Upper lobe of left lung (tissue), 6 donors: ENCODE measurements around the gene LGR4. TPM values are rescaled to one million over a fixed set of nuclear protein-coding genes. Genes with fewer than 3 reads are reported as not detected.

ENCODE experiments used
- ATAC-seq, 2 donors: fragments of 200-7000 bp; cut with Tn5 transposase; one replicate each; pipeline ENCODE4 v1.9.1; 2022; ENCODE audit warnings: mild to moderate bottlenecking in 2 of 2, moderate library complexity in 2 of 2; ENCODE audit not compliant: low FRiP score in 2 of 2
- DNase-seq, 2 donors: peaks; one replicate each; pipeline ENCODE4 v3.0.0-alpha.2; 2019 to 2020
- H3K27ac ChIP-seq, 4 donors: fragments of 200-600 bp; sonication (generic); one replicate each; pipeline ENCODE4 v1.5.1; 2016 to 2019
- H3K27me3 ChIP-seq, 4 donors: fragments of 200-600 bp; sonication (generic); one replicate each; pipeline ENCODE4 v1.5.1; 2017 to 2019
- H3K36me3 ChIP-seq, 4 donors: fragments of 200-600 bp; sonication (generic); one replicate each; pipeline ENCODE4 v1.5.1; 2016 to 2019
- H3K4me1 ChIP-seq, 4 donors: fragments of 200-600 bp; sonication (generic); one replicate each; pipeline ENCODE4 v1.5.1; 2018 to 2019
- H3K4me3 ChIP-seq, 4 donors: fragments of 200-600 bp; sonication (generic); one replicate each; pipeline ENCODE4 v1.5.1; 2017 to 2019; ENCODE audit warnings: mild to moderate bottlenecking in 2 of 4, moderate library complexity in 1 of 4
- H3K9me3 ChIP-seq, 4 donors: fragments of 200-600 bp; sonication (generic); one replicate each; pipeline ENCODE4 v1.5.1; 2018 to 2019
- CTCF ChIP-seq, 6 experiments: fragments of 450-650 bp in 4 of 6; fragments of 200-600 bp in 2 of 6; sonication (generic) in 2 of 6; IDR thresholded peaks; one replicate each; pipeline ENCODE4 v1.5.1; 2016 to 2019; ENCODE audit warnings: antibody characterized with exemption in 6 of 6
- EP300 ChIP-seq, 4 donors: sonication (generic); formaldehyde crosslinking; IDR thresholded peaks; one replicate each; pipeline ENCODE4 v1.5.1; 2017; ENCODE audit warnings: antibody characterized with exemption in 4 of 4, control low read depth in 2 of 4
- POLR2A ChIP-seq, 4 donors: fragments of 450-650 bp; IDR thresholded peaks; one replicate each; pipeline ENCODE4 v1.5.1; 2016 to 2017; ENCODE audit warnings: antibody characterized with exemption in 4 of 4, mild to moderate bottlenecking in 2 of 4
- POLR2AphosphoS5 ChIP-seq, 2 donors: sonication (generic); formaldehyde crosslinking; IDR thresholded peaks; one replicate each; pipeline ENCODE4 v1.5.1; 2017; ENCODE audit warnings: antibody characterized with exemption in 2 of 2
- WGBS, 2 donors: methylation state at CpG; one replicate each; pipeline ENCODE4 v1.1.5; 2017 to 2018; 5-methylcytosine and 5-hydroxymethylcytosine counted together
- total RNA-seq, 6 donors: library from RNA; depleted of rRNA in 4 of 6; stranded (reverse); fragments of >200 nt in 4 of 6; gene quantifications; one replicate each; pipeline versions ENCODE4 v1.1.0 to v1.2.1, GENCODE V29; 2016 to 2021
- donor health status: DM: no; HTN: no; CAD: no; lungs with moderate emphysema.
- donor health status: DM: no; HTN: yes; CAD: no; lungs with severe emphysema.

Gene LGR4
- total RNA-seq, 6 donors from 2014 or later = 3.1 to 20.2 (median 6.0) TPM

DNA sequence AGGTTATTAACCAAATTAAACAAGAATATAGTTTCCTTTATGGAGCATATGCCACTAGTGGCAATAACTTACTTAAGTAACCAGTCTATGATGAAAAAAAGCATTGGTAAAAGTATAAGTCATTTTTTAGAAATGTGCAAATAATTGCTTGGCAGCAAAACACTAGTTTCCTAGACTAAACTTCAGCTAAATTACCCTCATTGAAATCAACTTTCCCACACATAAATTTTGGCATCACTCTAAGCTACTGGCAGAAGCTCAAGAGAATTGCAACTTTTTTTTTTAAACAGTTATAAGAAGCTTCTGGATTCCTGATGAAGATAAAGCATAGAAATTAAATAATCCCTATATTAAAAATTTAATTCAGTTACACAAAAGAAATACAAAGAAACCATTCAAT lies 122.1 kb downstream of the LGR4 start:
- Histone ChIP-seq H3K4me3 (no peak overlapping the region), H3K4me1 (no peaks in the 10 kb centered on the region), H3K36me3 (no peaks in the 10 kb centered on the region), H3K27me3 (no peaks in the 10 kb centered on the region), H3K27ac (no peak overlapping the region), H3K9me3 (no peaks in the 10 kb centered on the region)
- TF ChIP-seq POLR2A (IDR thresholded peaks at IDR 0.05) = no peak
- no peak for TF ChIP-seq CTCF (IDR thresholded peaks at IDR 0.05)
- no peak for TF ChIP-seq POLR2AphosphoS5 (IDR thresholded peaks at IDR 0.05)
- no peak for TF ChIP-seq EP300 (IDR thresholded peaks at IDR 0.05)
- DNase-seq (no peak), ATAC-seq (no peak)

GRCh38 chr11:27349919-27350318 lies 122.7 kb downstream of the LGR4 start:
- Histone ChIP-seq H3K36me3 (no peaks in the 10 kb centered on the region), H3K4me1 (no peaks in the 10 kb centered on the region), H3K4me3 (no peak overlapping the region), H3K9me3 (no peaks in the 10 kb centered on the region), H3K27me3 (no peaks in the 10 kb centered on the region), H3K27ac (no peak overlapping the region)
- no peak for ATAC-seq
- WGBS, 2 donors = 95 to 98% methylated on average over 2 of the region's 2 CpGs
- no peak for TF ChIP-seq POLR2A (IDR thresholded peaks at IDR 0.05)
- TF ChIP-seq CTCF (IDR thresholded peaks at IDR 0.05) = no peak
- no peak for TF ChIP-seq POLR2AphosphoS5 (IDR thresholded peaks at IDR 0.05)
- TF ChIP-seq EP300 (IDR thresholded peaks at IDR 0.05) = no peak
- no peak for DNase-seq

DNA sequence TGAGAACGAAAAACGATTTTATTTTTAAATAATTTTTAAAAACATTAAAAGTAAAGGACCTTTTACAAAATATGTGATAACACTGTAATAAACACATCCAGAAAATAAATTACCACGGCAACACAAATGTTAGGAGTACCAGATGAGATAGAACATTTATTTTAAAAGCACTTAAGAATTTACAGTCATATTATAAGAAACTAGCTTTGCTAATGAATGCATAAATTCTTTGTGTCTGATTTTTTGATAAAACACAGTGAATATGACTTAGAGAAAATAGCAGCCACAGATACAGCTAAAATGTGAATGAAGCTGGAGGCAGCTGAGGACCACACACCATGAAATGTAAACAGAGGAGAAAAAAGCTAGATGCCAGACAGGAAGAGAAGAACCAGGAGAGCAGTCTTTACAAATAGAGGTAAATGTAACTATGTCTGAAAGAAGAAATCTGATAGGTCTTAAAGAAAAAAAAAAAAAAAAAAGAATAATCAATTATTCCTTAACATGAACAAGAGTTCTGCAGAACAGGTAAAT lies 124.2 kb downstream of the LGR4 start:
- Histone ChIP-seq H3K27me3 (no peaks in the 10 kb centered on the region), H3K9me3 (no peaks in the 10 kb centered on the region), H3K36me3 (no peaks in the 10 kb centered on the region), H3K4me3 (no peak overlapping the region), H3K4me1 (no peaks in the 10 kb centered on the region), H3K27ac (no peak overlapping the region)
- 38 to 43% methylated on average over 3 of the region's 3 CpGs for WGBS, 2 donors
- TF ChIP-seq CTCF (IDR thresholded peaks at IDR 0.05) = no peak
- TF ChIP-seq EP300 (IDR thresholded peaks at IDR 0.05) = no peak
- TF ChIP-seq POLR2AphosphoS5 (IDR thresholded peaks at IDR 0.05) = no peak
- TF ChIP-seq POLR2A (IDR thresholded peaks at IDR 0.05) = no peak
- DNase-seq (no peak), ATAC-seq (no peak)

GRCh38 chr11:27347359-27348339 lies 124.9 kb downstream of the LGR4 start:
- Histone ChIP-seq H3K4me3 (no peak overlapping the region), H3K27me3 (no peaks in the 10 kb centered on the region), H3K36me3 (no peaks in the 10 kb centered on the region), H3K27ac (no peak overlapping the region), H3K9me3 (no peaks in the 10 kb centered on the region), H3K4me1 (no peaks in the 10 kb centered on the region)
- TF ChIP-seq POLR2AphosphoS5 (IDR thresholded peaks at IDR 0.05) (no peak), CTCF (IDR thresholded peaks at IDR 0.05) (no peak), POLR2A (IDR thresholded peaks at IDR 0.05) (no peak), EP300 (IDR thresholded peaks at IDR 0.05) (no peak)
- DNase-seq = no peak
- WGBS, 2 donors = 49 to 51% methylated on average over 5 of the region's 5 CpGs
- ATAC-seq = no peak
